Natural killer cell (primary cell): ENCODE results near the gene STK24. TPM values are rescaled to one million over a fixed set of nuclear protein-coding genes. Genes with fewer than 3 reads are reported as not detected.

Source experiments
- ATAC-seq, 3 donors: fragments of 150-1000 bp in 2 of 3; fragments of 200-7000 bp in 1 of 3; cut with Tn5 transposase; 1 replicate in 1 of 3; 2 replicates in 2 of 3; pipeline ENCODE4 v1.10.0; 2021; ENCODE audit warnings: mild to moderate bottlenecking in 2 of 3, moderate library complexity in 2 of 3
- DNase-seq, 2 donors: peaks; one replicate each; pipeline versions ENCODE4 v3.0.0 to v3.0.0-alpha.2; 2013 to 2021; ENCODE audit warnings: mixed read lengths in 1 of 2
- H3K27ac ChIP-seq: one replicate; pipeline ENCODE4 v1.5.1; 2013; ENCODE audit warnings: mild to moderate bottlenecking, low read length
- H3K27me3 ChIP-seq: one replicate; pipeline ENCODE4 v1.6.1; 2013; ENCODE audit warnings: low read length; ENCODE audit not compliant: control insufficient read depth, insufficient read depth
- H3K36me3 ChIP-seq: one replicate; pipeline ENCODE4 v1.6.1; 2013; ENCODE audit warnings: low read length; ENCODE audit not compliant: control insufficient read depth, insufficient read depth
- H3K4me1 ChIP-seq: one replicate; pipeline ENCODE4 v1.6.1; 2013; ENCODE audit warnings: low read length; ENCODE audit not compliant: control insufficient read depth, insufficient read depth
- H3K4me3 ChIP-seq: one replicate; pipeline ENCODE4 v1.5.1; 2013; ENCODE audit warnings: low read length
- H3K9me3 ChIP-seq: one replicate; pipeline ENCODE4 v1.6.1; 2013; ENCODE audit warnings: low read length; ENCODE audit not compliant: control insufficient read depth, insufficient read depth
- H3K27ac Mint-ChIP-seq, 2 donors: one replicate each; pipeline ENCODE4 v1.8.0; 2022; ENCODE audit warnings: mild to moderate bottlenecking in 2 of 2, mixed read lengths in 2 of 2, moderate library complexity in 1 of 2
- H3K27me3 Mint-ChIP-seq, 2 donors: one replicate each; pipeline ENCODE4 v1.8.0; 2022; ENCODE audit warnings: low read depth in 2 of 2, mixed read lengths in 2 of 2
- H3K36me3 Mint-ChIP-seq: one replicate; pipeline ENCODE4 v1.8.0; 2022; ENCODE audit warnings: mixed read lengths
- H3K4me1 Mint-ChIP-seq, 2 donors: one replicate each; pipeline ENCODE4 v1.8.0; 2022; ENCODE audit warnings: mixed read lengths in 2 of 2
- H3K4me3 Mint-ChIP-seq: one replicate; pipeline ENCODE4 v1.8.0; 2022; ENCODE audit warnings: mild to moderate bottlenecking, moderate library complexity, mixed read lengths
- H3K9me3 Mint-ChIP-seq, 2 donors: one replicate each; pipeline ENCODE4 v1.8.0; 2022; ENCODE audit warnings: mixed read lengths in 2 of 2
- WGBS: methylation state at CpG from one replicate; pipeline ENCODE4 v1.1.7; 2013; ENCODE audit warnings: missing lambda C conversion rate; ENCODE audit not compliant: insufficient coverage; 5-methylcytosine and 5-hydroxymethylcytosine counted together
- intact Hi-C: fragments of 100-400 bp; cut with micrococcal nuclease; formaldehyde crosslinking; loops from one replicate; pipeline ENCODE4 v1.14.2; 2022
- total RNA-seq, 4 donors: library from RNA; stranded (reverse); fragments of 120-200 nt in 1 of 4; gene quantifications; one replicate each; pipeline versions ENCODE4 v1.2.3 to v1.2.4, GENCODE V29; 2013 to 2022
- TF ChIP-seq, protein P1 (sequence below): fragments of 200-600 bp; IDR thresholded peaks from one replicate; pipeline ENCODE4 v1.8.0; 2022; ENCODE audit warnings: antibody characterized with exemption

STK24 gene
- total RNA-seq, 3 donors from 2014 or later (not counting 1 experiment from before 2014, with no cell fraction given) = 64.5 to 78.4 (median 70.4) TPM

DNA sequence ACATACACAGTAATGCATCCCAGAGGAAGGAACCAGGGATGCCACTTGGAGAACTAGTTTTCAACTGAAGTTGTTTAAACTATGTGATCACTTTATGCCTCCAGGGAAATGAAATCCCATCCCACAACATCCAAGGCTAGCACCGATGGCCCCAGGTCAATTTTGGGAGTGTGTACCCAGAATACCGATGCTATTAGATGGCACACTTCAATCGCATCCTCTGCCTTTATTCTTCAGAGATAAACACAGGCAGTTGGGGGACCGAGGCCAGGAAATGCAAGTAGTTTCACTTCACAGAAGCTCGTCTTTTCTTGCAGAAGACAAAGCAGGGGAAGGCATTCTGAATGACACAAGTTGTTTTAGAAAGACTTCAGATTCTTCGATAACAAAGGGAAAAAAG is 13.8 kb downstream of the STK24 start:
- ATAC-seq = peak; percentile 59 to 64 (median 60)
- peak overlapping the region; percentile 54 for H3K27ac ChIP-seq

DNA sequence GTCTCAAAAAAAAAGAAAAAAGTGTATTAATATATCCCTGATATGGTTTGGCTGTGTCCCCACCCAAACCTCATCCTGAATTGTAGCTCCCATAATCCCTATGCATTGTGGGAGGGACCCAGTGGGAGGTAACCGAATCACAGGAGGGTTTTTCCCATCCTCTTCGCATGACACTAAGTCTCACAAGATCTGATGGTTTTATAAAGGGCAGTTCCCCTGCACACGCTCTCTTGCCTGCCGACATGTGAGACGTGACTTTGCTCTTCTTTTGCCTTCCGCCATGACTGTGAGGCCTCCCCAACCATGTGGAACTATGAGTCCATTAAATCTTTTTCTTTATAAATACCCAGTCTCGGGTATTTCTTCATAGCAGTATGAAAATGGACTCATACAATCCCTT is 17.7 kb downstream of the STK24 start:
- Histone ChIP-seq H3K4me1 (peaks cover 26% of the 10 kb centered on the region), H3K27me3 (no peaks in the 10 kb centered on the region), H3K36me3 (peaks cover 2% of the 10 kb centered on the region), H3K4me3 (no peak overlapping the region), H3K9me3 (no peaks in the 10 kb centered on the region), H3K27ac (no peak overlapping the region)
- TF ChIP-seq, protein P1, sequence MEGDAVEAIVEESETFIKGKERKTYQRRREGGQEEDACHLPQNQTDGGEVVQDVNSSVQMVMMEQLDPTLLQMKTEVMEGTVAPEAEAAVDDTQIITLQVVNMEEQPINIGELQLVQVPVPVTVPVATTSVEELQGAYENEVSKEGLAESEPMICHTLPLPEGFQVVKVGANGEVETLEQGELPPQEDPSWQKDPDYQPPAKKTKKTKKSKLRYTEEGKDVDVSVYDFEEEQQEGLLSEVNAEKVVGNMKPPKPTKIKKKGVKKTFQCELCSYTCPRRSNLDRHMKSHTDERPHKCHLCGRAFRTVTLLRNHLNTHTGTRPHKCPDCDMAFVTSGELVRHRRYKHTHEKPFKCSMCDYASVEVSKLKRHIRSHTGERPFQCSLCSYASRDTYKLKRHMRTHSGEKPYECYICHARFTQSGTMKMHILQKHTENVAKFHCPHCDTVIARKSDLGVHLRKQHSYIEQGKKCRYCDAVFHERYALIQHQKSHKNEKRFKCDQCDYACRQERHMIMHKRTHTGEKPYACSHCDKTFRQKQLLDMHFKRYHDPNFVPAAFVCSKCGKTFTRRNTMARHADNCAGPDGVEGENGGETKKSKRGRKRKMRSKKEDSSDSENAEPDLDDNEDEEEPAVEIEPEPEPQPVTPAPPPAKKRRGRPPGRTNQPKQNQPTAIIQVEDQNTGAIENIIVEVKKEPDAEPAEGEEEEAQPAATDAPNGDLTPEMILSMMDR = no peak
- no peak overlapping the region for H3K4me3 Mint-ChIP-seq
- H3K27me3 Mint-ChIP-seq = no peaks in the 10 kb centered on the region
- peaks cover 69 to 87% of the 10 kb centered on the region in 2 donors for H3K4me1 Mint-ChIP-seq
- ATAC-seq (no peak), DNase-seq (no peak)
- intact Hi-C loops = no loop called here
- WGBS = 87% methylated on average over 7 of the region's 7 CpGs
- H3K36me3 Mint-ChIP-seq = no peaks in the 10 kb centered on the region
- H3K9me3 Mint-ChIP-seq = no peaks in the 10 kb centered on the region
- H3K27ac Mint-ChIP-seq = peak overlapping the region in 1 of 2 donors; percentile 51

More for the DNA sequence above, 13.8 kb downstream of the STK24 start:
- Mint-ChIP-seq H3K9me3 (no peaks in the 10 kb centered on the region), H3K4me1 (peaks cover 70 to 85% of the 10 kb centered on the region in 2 donors), H3K36me3 (no peaks in the 10 kb centered on the region), H3K27me3 (no peaks in the 10 kb centered on the region), H3K27ac (peak overlapping the region; percentile 60 to 78), H3K4me3 (peak overlapping the region; percentile 64)
- WGBS = 18% methylated on average over 6 of the region's 6 CpGs
- TF ChIP-seq, protein P1 = no peak
- intact Hi-C loops = no loop called here
- H3K4me1 ChIP-seq = peaks cover 47% of the 10 kb centered on the region
- no peak overlapping the region for H3K4me3 ChIP-seq
- peaks cover 2% of the 10 kb centered on the region for H3K36me3 ChIP-seq
- no peaks in the 10 kb centered on the region for H3K9me3 ChIP-seq
- H3K27me3 ChIP-seq = no peaks in the 10 kb centered on the region
- peak in 1 of 2 donors; percentile 73 for DNase-seq

DNA sequence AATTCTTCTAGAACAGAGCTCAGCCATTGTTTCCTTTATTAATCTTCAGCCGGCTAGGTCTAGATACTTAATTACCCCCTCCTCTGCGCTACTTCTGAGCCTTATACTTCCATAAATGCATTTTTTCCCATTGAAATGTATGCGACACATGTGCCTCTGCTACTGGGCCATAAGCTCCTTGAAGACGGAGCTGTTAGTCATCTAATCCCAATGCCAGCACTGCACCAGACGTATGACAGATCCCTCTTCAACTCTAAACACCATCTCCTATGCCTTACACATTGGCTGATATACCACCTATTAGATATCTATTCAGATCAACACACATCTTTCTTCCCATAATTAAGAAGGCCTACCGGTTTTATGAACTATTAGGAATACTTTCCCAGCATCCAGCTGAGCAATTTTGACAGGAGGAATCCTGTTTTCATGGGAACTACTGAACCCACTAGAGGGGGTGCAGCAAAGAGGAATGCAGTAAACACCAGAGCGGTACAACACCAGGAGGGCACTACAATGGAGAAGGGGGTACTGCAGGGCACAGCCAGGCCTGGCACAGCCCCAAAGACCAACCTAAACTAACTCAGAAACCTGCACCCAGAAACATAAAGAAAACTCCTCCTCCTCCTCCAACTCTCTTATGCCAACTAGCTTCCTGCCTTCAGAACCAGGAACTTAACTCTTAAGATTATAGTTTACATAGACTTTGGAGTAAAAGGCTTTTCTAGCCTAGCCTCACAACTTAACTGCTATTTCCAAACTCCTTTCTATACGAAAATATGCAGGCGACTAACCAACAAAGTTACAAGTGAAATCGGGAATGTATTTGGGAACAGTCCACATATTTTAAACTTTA is 18.7 kb downstream of the STK24 start:
- no peak overlapping the region for H3K27ac ChIP-seq

More for the DNA sequence above, 18.7 kb downstream of the STK24 start:
- WGBS = 81% methylated on average over 10 of the region's 10 CpGs
- no peaks in the 10 kb centered on the region for H3K27me3 ChIP-seq
- intact Hi-C loops = no loop called here
- Mint-ChIP-seq H3K27ac (no peak overlapping the region), H3K9me3 (no peaks in the 10 kb centered on the region), H3K4me3 (no peak overlapping the region), H3K4me1 (peaks cover 68 to 87% of the 10 kb centered on the region in 2 donors), H3K36me3 (no peaks in the 10 kb centered on the region), H3K27me3 (no peaks in the 10 kb centered on the region)
- peaks cover 2% of the 10 kb centered on the region for H3K36me3 ChIP-seq
- no peak for DNase-seq
- TF ChIP-seq, protein P1 = no peak
- H3K9me3 ChIP-seq = no peaks in the 10 kb centered on the region
- H3K4me1 ChIP-seq = peaks cover 31% of the 10 kb centered on the region
- no peak overlapping the region for H3K4me3 ChIP-seq
- no peak for ATAC-seq
